ENCODE measurements around the gene COX7A2. TPM values are rescaled to one million over a fixed set of nuclear protein-coding genes. Genes with fewer than 3 reads are reported as not detected.

The COX7A2 gene
- total RNA-seq, 1 experiment from 2014 or later = 600 TPM

- Histone ChIP-seq H3K4me3 (replicated peaks in 1 of 2; ENCODE audit: low read depth in 1 of 2, low read length in 2 of 2) (no peak overlapping the region), H3K4me2 (ENCODE audit: low read length) (no peak overlapping the region), H3K9me2 (ENCODE audit: insufficient read depth) (no peaks in the 10 kb centered on the region), H3K9ac (ENCODE audit: low read length) (no peak overlapping the region), H3K4me1 (ENCODE audit: control insufficient read depth in 1 of 2, insufficient read depth in 2 of 2, low read length in 2 of 2) (peaks cover 0 to 10% of the 10 kb centered on the region in 2 experiments; a peak in 1 of 4 replicates), H3K27ac (ENCODE audit: low read depth, low read length) (no peak overlapping the region), H2AFZ (ENCODE audit: low read depth, low read length, poor library complexity, severe bottlenecking) (no peak overlapping the region), H3K27me3 (ENCODE audit: insufficient read depth, low read length) (no peaks in the 10 kb centered on the region), H3K9me3 (ENCODE audit: control insufficient read depth in 1 of 2, insufficient read depth in 1 of 2, low read depth in 1 of 2, low read length in 2 of 2) (peaks cover 0 to 1% of the 10 kb centered on the region in 2 experiments; a peak in 1 of 4 replicates), H3K36me3 (ENCODE audit: control insufficient read depth in 1 of 2, insufficient read depth in 2 of 2, low read length in 2 of 2) (peaks cover 0 to 5% of the 10 kb centered on the region in 2 experiments; a peak in 2 of 4 replicates), H3K79me2 (ENCODE audit: insufficient read depth, low read length) (peaks cover 72% of the 10 kb centered on the region), H4K20me1 (ENCODE audit: insufficient read depth) (peaks cover 15% of the 10 kb centered on the region)
- ChIA-PET RAD21 (ENCODE audit: low non-redundant PET in 1 of 2, low total read pairs in 2 of 2, uncharacterized antibody in 2 of 2, unreplicated experiment in 2 of 2) (no interaction called here), POLR2A (no interaction called here), CTCF (interaction anchor here (1.2 to 2.3 kb wide), 5 partner anchors 9 to 262 kb away, joined by 3 to 6 read pairs (median 4); no protein-coding TSS in a partner anchor)
- no TSS peak for BruUV-seq (replicated peaks)
- DNase-seq (ENCODE audit: low read depth, low spot score) (no peak), ATAC-seq (no peak)
- intact Hi-C loops (cut with micrococcal nuclease) = no loop called here
- TF ChIP-seq TCF7L2 (IDR thresholded peaks at IDR 0.05; ENCODE audit: borderline replicate concordance, extremely low read depth, insufficient read depth, insufficient read length) (no peak), ZBTB33 (IDR thresholded peaks at IDR 0.05; ENCODE audit: extremely low read depth, insufficient replicate concordance, low read length) (no peak), SRF (IDR thresholded peaks at IDR 0.05; ENCODE audit: low read depth) (no peak), FOSL1 (IDR thresholded peaks at IDR 0.05; ENCODE audit: low read depth) (no peak), CTCF (IDR thresholded peaks at IDR 0.05 in 2 of 3, conservative IDR thresholded peaks at IDR 0.05 in 1 of 3; ENCODE audit: borderline replicate concordance in 1 of 3, insufficient read depth in 1 of 3, low read depth in 2 of 3, low read length in 2 of 3) (no peak), CEBPB (IDR thresholded peaks at IDR 0.05; ENCODE audit: low read depth) (no peak)
These were observed 23.9 kb upstream of the COX7A2 start for GRCh38 chr6:75267461-75267860.
